Endodermal cell (in vitro differentiated cells): Measurements from ENCODE around the gene RBM18. TPM values are rescaled to one million over a fixed set of nuclear protein-coding genes. Genes with fewer than 3 reads are reported as not detected.

Experiments
- DNase-seq: peaks from one replicate; pipeline ENCODE4 v3.0.0-alpha.2; 2017
- H3K27ac ChIP-seq: 2 replicates; pipeline ENCODE4 v1.5.1; 2013; ENCODE audit warnings: mild to moderate bottlenecking, low read depth, low read length, moderate library complexity
- H3K27me3 ChIP-seq: 2 replicates; pipeline ENCODE4 v1.6.1; 2013; ENCODE audit warnings: mild to moderate bottlenecking, low read length, moderate library complexity; ENCODE audit not compliant: insufficient read depth, control insufficient read depth, poor library complexity, severe bottlenecking
- H3K36me3 ChIP-seq: 2 replicates; pipeline ENCODE4 v1.7.0; 2013; ENCODE audit warnings: mild to moderate bottlenecking, low read length, moderate library complexity; ENCODE audit not compliant: control insufficient read depth, insufficient read depth
- H3K4me1 ChIP-seq: one replicate; pipeline ENCODE4 v1.7.0; 2013; ENCODE audit warnings: low read length; ENCODE audit not compliant: control insufficient read depth, insufficient read depth
- H3K4me3 ChIP-seq: 2 replicates; pipeline ENCODE4 v1.5.1; 2013; ENCODE audit warnings: mild to moderate bottlenecking, low read length, moderate library complexity
- H3K9ac ChIP-seq: 2 replicates; pipeline ENCODE4 v1.6.1; 2013; ENCODE audit warnings: mild to moderate bottlenecking, low read length, moderate library complexity; ENCODE audit not compliant: poor library complexity, severe bottlenecking; ENCODE audit errors: extremely low read depth
- H3K9me3 ChIP-seq: 2 replicates; pipeline ENCODE4 v1.6.1; 2013; ENCODE audit warnings: mild to moderate bottlenecking, low read length, moderate library complexity; ENCODE audit not compliant: control insufficient read depth
- H3K27ac Mint-ChIP-seq: 2 replicates; pipeline ENCODE4 v1.8.0; 2020; ENCODE audit warnings: mixed read lengths
- H3K27me3 Mint-ChIP-seq: 2 replicates; pipeline ENCODE4 v1.8.0; 2021; ENCODE audit warnings: mild to moderate bottlenecking, mixed read lengths; ENCODE audit not compliant: insufficient read depth
- H3K36me3 Mint-ChIP-seq: 2 replicates; pipeline ENCODE4 v1.8.0; 2020; ENCODE audit warnings: low read depth, mixed read lengths
- H3K4me1 Mint-ChIP-seq: 2 replicates; pipeline ENCODE4 v1.8.0; 2020; ENCODE audit warnings: mixed read lengths
- H3K4me3 Mint-ChIP-seq: 2 replicates; pipeline ENCODE4 v1.8.0; 2020; ENCODE audit warnings: mild to moderate bottlenecking, moderate library complexity, mixed read lengths
- H3K9me3 Mint-ChIP-seq: 2 replicates; pipeline ENCODE4 v1.8.0; 2020; ENCODE audit warnings: mild to moderate bottlenecking, mixed read lengths
- CTCF ChIP-seq: fragments of 200-600 bp; sonication (generic); conservative IDR thresholded peaks from 2 replicates; pipeline ENCODE4 v1.5.0; 2021; ENCODE audit warnings: antibody characterized with exemption, mild to moderate bottlenecking
- WGBS, 2 experiments: methylation state at CpG; one replicate each; pipeline versions ENCODE4 v1.1.5 to v1.1.7; 2013; ENCODE audit warnings: missing lambda C conversion rate in 2 of 2, mixed read lengths in 1 of 2; ENCODE audit not compliant: insufficient coverage in 1 of 2, insufficient read length in 1 of 2; 5-methylcytosine and 5-hydroxymethylcytosine counted together
- total RNA-seq, 2 donors: library from RNA; stranded (reverse); fragmentation: NEBNext Ultra II Directional in 1 of 2; extraction: Animal tissue kit (Norgen Biotek cat#: 25700) in 1 of 2; gene quantifications; 2 replicates in 1 of 2; 3 replicates in 1 of 2; pipeline ENCODE4 v1.2.1, GENCODE V29; 2021

The RBM18 gene
- total RNA-seq, 2 donors from 2014 or later = 15.7 to 17.3 TPM

GRCh38 chr9:122191584-122191983, 73.1 kb downstream of the RBM18 start:
- Histone ChIP-seq H3K4me3 (no peak overlapping the region), H3K27ac (no peak overlapping the region), H3K36me3 (no peaks in the 10 kb centered on the region), H3K9me3 (no peaks in the 10 kb centered on the region), H3K4me1 (no peaks in the 10 kb centered on the region), H3K27me3 (no peaks in the 10 kb centered on the region), H3K9ac (no peak overlapping the region)
- Mint-ChIP-seq H3K9me3 (no peaks in the 10 kb centered on the region), H3K4me1 (no peaks in the 10 kb centered on the region), H3K27me3 (peaks cover 2% of the 10 kb centered on the region), H3K27ac (no peak overlapping the region), H3K36me3 (no peaks in the 10 kb centered on the region), H3K4me3 (no peak overlapping the region)
- no peak for DNase-seq
- 86 to 87% methylated on average over 6 to 11 of the region's 11 CpGs for WGBS, 2 experiments
- no peak for TF ChIP-seq CTCF

GRCh38 chr9:122190597-122191381, 73.9 kb downstream of the RBM18 start:
- H3K27me3 ChIP-seq = no peaks in the 10 kb centered on the region
- H3K4me1 ChIP-seq = no peaks in the 10 kb centered on the region
- Mint-ChIP-seq H3K36me3 (no peaks in the 10 kb centered on the region), H3K27me3 (peaks cover 2% of the 10 kb centered on the region), H3K27ac (no peak overlapping the region), H3K4me1 (no peaks in the 10 kb centered on the region), H3K4me3 (no peak overlapping the region), H3K9me3 (no peaks in the 10 kb centered on the region)
- no peaks in the 10 kb centered on the region for H3K9me3 ChIP-seq
- H3K9ac ChIP-seq = no peak overlapping the region
- H3K36me3 ChIP-seq = no peaks in the 10 kb centered on the region
- H3K4me3 ChIP-seq = no peak overlapping the region
- no peak for DNase-seq
- no peak overlapping the region for H3K27ac ChIP-seq
- 93% methylated on average over 7 to 12 of the region's 12 CpGs for WGBS, 2 experiments
- no peak for TF ChIP-seq CTCF

- H3K36me3 ChIP-seq = no peaks in the 10 kb centered on the region
- peaks cover 2% of the 10 kb centered on the region for H3K27me3 Mint-ChIP-seq
- H3K4me1 Mint-ChIP-seq = no peaks in the 10 kb centered on the region
- no peaks in the 10 kb centered on the region for H3K36me3 Mint-ChIP-seq
- H3K9me3 ChIP-seq = no peaks in the 10 kb centered on the region
- 86 to 98% methylated on average over 6 of the region's 6 CpGs for WGBS, 2 experiments
- no peak overlapping the region for H3K4me3 Mint-ChIP-seq
- H3K27ac ChIP-seq = no peak overlapping the region
- H3K27ac Mint-ChIP-seq = no peak overlapping the region
- H3K4me1 ChIP-seq = no peaks in the 10 kb centered on the region
- no peaks in the 10 kb centered on the region for H3K9me3 Mint-ChIP-seq
- no peak for TF ChIP-seq CTCF
- H3K4me3 ChIP-seq = no peak overlapping the region
- DNase-seq = no peak
- H3K9ac ChIP-seq = no peak overlapping the region
- peaks cover 4% of the 10 kb centered on the region for H3K27me3 ChIP-seq
These were observed 76.3 kb downstream of the RBM18 start for GRCh38 chr9:122188369-122188768.

Other genes with a start within 250 kb of the RBM18 start
- gene TTLL11, start 171.5 kb downstream of the RBM18 start, total RNA-seq = under 1 TPM in 1 of 2 donors, not detected in 1; 0.68 TPM
- 10 to 100 TPM; 65.8 to 67.8 TPM for gene NDUFA8, start 105.1 kb downstream of the RBM18 start, total RNA-seq
- under 1 TPM in 1 of 2 donors, not detected in 1; 0.81 TPM for gene MORN5, start 104.9 kb downstream of the RBM18 start, total RNA-seq
- under 1 TPM in 1 of 2 donors, not detected in 1; 0.37 TPM for gene LHX6, start 35.9 kb downstream of the RBM18 start, total RNA-seq
- 10 to 100 TPM; 25.8 to 27.6 TPM for gene MRRF, start within 50 bp of the RBM18 start, total RNA-seq
- gene PTGS1, start 106.2 kb upstream of the RBM18 start, total RNA-seq = 1 to 10 TPM in 1 of 2 donors, under 1 TPM in 1; 0.84 to 1.1 TPM
- not detected for gene OR1J1, start 213.1 kb upstream of the RBM18 start, total RNA-seq
- gene OR1J2, start 246.0 kb upstream of the RBM18 start, total RNA-seq = not detected